ENCODE results near the gene TMPRSS6.

TMPRSS6 gene

GRCh38 chr22:37141971-37142370, 32.5 kb upstream of the TMPRSS6 start:
- intact Hi-C loops (cut with DNase I), result no loop called here
- DNase-seq, result no peak

- intact Hi-C loops (cut with DNase I), result no loop called here
- no peak for DNase-seq
These were observed 32.0 kb upstream of the TMPRSS6 start for GRCh38 chr22:37141476-37141875.

- DNase-seq, result no peak
- intact Hi-C loops (cut with DNase I), result no loop called here
These were observed 31.3 kb upstream of the TMPRSS6 start for GRCh38 chr22:37140686-37141323.

DNA sequence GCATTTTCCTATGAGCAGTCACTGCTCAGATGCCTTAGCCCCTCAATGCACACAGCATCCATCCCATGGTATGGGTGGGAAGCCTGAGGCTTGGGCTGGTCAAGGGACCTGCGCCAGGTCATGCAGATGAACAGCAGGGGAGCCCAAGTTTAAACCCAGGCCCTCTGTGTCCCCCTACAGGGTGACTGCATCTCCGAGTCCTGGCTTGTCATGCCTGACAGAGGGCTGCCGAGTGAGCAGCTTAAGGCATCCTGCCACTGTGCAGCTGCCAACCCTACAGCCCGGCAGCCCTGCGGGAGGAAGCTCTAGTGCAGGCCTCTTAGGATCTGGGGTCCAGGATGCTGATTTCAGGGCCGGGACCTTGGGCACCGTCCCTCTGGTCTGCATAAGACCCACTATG, 30.2 kb upstream of the TMPRSS6 start:
- DNase-seq, result no peak
- intact Hi-C loops (cut with DNase I), result no loop called here

GRCh38 chr22:37138849-37139561, 29.5 kb upstream of the TMPRSS6 start:
- DNase-seq, result no peak
- intact Hi-C loops (cut with DNase I), result no loop called here

- intact Hi-C loops (cut with DNase I), result no loop called here
These were observed 28.6 kb upstream of the TMPRSS6 start for GRCh38 chr22:37137903-37138665.

DNA sequence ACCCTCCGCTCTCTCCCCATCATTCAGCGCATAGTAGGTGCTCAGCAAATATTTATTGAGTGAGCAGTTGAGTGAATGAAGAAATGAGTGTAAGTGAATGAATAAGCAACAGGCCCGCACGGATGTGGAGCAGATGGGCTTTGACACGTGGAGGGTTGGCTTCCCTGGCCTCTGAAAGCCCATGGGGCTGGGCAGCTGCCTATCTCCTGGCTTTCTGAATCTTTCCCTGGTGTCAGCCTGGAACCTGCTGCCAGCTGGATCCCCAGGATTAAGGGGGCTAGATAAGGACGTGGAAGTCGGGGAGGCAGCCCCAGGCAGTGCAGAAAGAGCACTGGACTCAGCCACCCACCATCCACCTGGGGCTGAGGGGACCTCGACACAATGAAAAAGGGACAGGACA, 27.6 kb upstream of the TMPRSS6 start:
- no peak for DNase-seq
- intact Hi-C loops (cut with DNase I), result no loop called here

More at GRCh38 chr22:37137903-37138665, 28.6 kb upstream of the TMPRSS6 start:
- DNase-seq, result no peak

GRCh38 chr22:37135023-37135422, 25.5 kb upstream of the TMPRSS6 start:
- no peak for DNase-seq
- intact Hi-C loops (cut with DNase I), result no loop called here

DNA sequence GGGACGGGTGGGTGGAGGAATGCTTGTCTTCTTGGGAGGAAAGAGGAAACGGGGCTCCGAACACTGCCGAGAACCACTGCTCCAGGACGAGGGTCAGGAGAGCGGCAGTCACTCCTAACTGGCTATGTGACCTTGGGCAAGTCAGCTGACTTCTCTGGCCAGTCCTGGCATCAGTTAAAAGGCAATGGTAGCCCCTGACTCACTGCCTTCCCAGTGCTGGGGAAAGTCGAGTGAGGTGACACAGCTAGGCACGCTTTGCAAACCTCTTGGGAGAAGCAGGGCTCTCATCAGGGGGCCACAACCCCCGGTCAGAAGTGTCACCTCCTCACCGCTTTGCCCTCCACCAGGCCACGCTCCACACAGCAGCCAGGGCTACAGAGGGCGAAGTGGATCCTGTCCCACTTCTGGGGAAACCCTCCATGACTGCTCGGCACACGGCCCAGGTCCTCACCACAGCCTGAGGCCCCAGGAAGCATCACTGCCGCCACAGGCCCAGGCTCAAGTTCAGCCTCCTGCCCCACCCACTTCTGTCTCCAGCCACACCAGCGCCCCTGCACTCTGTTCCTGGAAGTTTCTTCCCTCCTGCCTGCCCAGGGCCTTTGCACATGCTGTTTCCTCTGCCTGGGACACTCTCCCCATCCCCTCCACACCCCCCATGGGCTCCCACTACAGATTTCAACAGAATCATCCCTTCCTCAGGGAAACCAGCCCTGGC, 23.9 kb upstream of the TMPRSS6 start:
- no peak for DNase-seq
- intact Hi-C loops (cut with DNase I), result no loop called here

GRCh38 chr22:37132773-37133172, 23.3 kb upstream of the TMPRSS6 start:
- DNase-seq, result no peak
- intact Hi-C loops (cut with DNase I), result no loop called here

DNA sequence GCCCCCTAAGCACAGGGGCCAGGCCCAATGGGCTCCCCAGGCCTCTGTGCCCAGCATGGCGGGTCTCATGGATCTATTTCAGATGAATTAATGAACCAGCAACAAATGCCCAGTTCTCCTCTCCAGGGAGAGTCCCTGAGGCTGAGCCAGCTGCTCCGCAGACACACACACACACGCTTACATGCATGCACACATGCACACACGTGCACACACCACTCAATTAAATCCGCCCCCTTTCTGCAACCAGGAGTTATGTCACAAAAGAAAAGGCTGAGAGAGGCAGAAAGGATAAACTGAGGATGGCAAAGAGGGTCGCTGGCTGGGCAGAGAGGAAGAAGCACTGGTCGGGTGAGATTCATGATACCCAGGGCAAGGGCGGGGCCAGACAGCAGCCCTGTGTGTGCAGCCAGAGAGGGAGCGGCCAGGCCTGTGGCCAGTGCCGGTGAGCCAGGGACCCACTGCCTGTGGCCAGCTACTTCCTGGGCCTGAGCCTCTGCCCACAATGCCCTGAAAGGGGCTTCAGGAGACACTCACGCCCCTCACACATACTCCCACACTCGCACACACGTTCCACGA, 20.4 kb upstream of the TMPRSS6 start:
- no peak for DNase-seq
- intact Hi-C loops (cut with DNase I), result no loop called here

DNA sequence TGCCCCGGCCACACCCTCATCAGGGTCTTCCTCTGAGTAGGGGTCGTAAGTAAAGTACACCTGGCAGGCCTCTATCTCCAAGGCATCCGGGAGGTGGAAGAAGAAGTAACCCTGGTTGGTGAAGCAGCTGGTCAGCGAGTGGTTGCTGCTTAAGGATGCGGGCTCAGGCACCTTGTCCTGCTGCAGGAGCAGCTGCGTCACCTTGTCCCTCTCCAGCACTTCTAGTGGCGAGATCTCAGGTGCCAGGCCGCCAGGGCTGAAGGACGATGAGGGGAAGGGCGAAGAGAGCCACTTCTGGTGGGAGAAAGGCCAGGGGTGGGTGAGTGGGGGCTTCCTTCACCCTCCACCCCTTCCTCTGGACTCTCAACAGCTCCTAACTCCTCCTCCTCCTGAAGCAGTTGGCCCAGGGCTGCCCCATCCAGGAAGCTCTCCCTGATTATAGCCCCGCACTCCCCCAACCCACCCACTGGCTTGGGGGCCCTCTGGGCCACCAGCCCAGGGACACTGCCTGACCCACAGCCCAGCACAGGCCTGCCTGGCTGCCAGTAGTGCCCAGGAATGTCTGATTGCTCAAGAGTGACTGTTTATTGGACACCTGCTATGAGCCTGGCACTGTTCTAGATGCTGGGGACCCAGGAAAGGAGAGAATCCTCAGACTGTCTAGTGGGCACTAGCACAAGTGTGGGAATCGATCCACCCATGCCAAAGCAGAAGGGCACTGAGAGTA, 19.2 kb upstream of the TMPRSS6 start:
- intact Hi-C loops (cut with DNase I), result no loop called here
- DNase-seq, result no peak

DNA sequence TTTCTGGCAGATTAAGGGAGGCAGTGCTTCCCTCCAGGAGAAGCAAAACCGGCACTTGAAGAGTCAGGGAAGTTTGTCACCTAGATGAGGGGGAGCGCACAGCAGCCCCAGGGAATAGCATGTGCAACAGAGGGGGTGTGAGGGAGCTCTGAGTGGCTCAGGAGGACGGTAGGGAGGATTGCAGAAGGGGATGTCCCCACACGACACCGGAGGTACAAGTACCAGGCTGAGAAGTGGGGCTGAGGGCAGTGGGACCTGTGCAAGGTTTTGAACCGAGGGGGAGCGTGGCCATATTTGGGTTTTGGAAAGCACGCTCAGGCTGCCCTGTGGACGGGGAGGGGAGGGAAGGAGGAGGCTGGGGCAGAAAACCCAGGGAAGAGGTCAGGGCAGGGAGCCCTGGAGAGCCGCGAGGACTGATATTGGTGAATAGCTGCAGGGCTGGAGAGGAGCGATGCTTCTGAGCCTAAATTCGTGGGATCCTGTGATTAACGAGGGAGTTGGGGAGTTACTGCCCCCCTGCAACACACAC, 17.9 kb upstream of the TMPRSS6 start:
- intact Hi-C loops (cut with DNase I), result no loop called here
- DNase-seq, result no peak

DNA sequence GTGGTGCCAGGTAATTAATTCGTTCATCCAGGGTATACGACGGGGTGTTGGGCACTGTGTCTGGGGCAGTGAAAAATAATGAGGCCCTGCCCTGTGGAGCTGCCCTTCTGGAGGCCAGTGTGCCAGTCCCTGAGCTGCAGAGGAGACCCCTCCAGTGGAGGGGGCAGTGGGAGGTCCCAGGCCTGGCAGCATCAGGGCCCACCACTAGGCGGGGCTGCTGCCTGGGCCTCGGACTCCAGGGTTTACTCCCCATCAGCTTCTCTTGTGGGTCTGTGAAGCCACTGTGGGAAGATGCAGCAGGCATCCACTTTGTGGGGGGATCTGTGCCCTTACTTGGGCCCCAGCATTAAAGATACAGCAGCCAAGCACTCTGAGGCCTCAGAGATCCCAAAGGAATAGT, 17.4 kb upstream of the TMPRSS6 start:
- intact Hi-C loops (cut with DNase I), result no loop called here

DNA sequence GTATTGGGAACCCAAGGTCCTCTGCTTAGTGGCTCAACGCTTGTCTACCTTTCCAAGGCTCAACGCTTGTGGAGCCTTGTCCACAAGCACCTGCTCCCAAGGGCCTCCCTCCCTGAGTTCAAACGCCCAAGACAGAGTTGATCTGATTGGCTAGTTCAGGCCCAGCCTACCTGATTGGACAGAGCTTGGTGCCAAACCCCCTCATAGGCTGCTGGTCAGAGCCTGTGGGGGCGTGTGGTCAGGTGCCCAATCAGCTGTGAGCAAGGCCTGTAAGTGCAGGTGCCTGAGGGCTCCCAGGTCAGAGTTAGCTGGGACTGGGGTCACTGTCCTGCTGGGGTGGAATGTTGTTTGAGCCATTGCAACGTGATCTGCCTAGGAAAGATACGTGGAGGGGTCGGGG, 16.9 kb upstream of the TMPRSS6 start:
- intact Hi-C loops (cut with DNase I), result no loop called here
- DNase-seq, result no peak

More for the DNA sequence above, 17.4 kb upstream of the TMPRSS6 start:
- no peak for DNase-seq

DNA sequence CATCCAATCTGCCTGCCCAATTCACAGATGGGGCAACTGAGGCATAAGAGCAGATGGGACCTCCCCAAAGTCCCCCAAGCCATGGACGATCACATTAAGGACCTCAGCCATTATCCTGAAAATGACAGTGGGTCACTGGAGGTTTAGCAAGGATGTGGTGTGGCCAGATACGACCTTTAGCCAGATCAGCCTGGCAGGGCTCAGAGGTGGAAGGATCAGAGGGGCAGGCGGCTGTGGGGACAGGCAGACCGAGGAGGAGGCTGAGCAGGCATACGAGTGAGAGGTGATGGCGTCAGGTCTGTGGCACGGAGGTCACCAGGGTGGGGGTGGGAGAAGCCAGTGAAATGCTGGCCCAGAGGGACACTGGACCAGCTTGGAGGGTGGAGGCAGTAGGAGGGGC, 14.1 kb upstream of the TMPRSS6 start:
- no peak for DNase-seq
- intact Hi-C loops (cut with DNase I), result no loop called here

DNA sequence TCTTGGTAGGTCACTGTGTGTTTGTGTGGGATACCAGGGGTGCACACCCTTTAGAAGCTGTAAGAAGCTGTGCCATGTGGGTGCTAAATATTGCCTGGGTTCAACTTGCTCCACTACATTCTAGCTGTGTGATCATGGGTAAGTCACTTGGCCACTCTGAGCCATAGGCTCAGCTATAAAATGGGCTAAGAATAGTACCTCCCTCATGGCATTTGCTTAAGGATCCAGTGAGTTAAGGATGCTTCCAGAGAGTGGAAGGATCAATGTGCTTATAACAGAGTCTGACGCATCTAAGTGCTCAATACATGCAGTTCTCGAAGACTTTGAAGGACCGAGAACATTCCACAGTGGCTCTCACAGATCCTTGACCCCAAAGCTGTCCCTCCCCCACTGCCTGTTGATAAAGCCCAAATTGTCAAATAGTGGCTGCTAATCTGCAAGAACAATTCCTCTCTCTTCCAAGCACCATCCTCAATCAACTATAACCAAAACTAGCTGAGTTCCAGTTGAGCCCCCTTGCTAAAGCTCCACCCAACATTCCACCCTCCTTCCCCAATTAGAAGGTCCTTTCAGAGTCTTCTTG, 13.2 kb upstream of the TMPRSS6 start:
- no peak for DNase-seq
- intact Hi-C loops (cut with DNase I), result no loop called here
